GM18909 (cell line): ENCODE data around the gene EMP3.
A peak's percentile ranks its signal among the peaks of the same experiment; 100 is the strongest.
"Not testable (repeated sequence)": the region's sequence is repeated elsewhere in the genome, so short reads cannot be mapped to it uniquely, and the experiment has no call there.

ENCODE experiments used
- ATAC-seq: cut with Tn5 transposase; IDR thresholded peaks from one replicate; pipeline ENCODE4 v1.9.1; 2021; ENCODE audit warnings: mild to moderate bottlenecking; ENCODE audit not compliant: unreplicated experiment, poor library complexity

The EMP3 gene

DNA sequence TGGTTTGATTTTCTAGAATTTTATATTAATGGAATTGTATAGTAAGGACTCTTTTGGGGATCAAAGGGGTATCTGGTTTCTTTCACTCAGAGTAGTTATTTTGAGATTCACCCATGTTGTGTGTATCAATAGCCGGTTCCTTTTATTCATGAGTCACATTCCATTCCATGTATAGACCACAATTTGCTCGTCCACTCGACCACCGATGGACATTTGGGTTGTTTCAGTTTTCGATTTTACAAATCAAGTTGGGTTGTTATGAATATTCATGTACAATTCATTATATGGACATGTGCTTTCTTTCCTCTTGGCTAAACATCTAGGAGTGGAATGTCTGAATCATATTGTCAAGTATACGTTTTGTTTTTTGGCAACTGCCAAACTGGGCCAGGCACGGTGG lies 9.6 kb upstream of the EMP3 start:
- no peak for ATAC-seq

DNA sequence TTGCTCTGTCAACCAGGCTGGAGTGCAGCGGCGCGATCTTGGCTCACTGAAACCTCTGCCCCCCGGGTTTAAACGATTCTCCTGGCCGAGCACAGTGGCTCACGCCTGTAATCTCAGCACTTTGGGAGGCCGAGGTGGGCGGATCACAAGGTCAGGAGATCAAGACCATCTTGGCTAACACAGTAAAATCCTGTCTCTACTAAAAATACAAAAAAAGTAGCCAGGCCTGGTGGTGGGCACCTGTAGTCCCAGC lies 7.7 kb upstream of the EMP3 start:
- not testable (repeated sequence) for ATAC-seq

DNA sequence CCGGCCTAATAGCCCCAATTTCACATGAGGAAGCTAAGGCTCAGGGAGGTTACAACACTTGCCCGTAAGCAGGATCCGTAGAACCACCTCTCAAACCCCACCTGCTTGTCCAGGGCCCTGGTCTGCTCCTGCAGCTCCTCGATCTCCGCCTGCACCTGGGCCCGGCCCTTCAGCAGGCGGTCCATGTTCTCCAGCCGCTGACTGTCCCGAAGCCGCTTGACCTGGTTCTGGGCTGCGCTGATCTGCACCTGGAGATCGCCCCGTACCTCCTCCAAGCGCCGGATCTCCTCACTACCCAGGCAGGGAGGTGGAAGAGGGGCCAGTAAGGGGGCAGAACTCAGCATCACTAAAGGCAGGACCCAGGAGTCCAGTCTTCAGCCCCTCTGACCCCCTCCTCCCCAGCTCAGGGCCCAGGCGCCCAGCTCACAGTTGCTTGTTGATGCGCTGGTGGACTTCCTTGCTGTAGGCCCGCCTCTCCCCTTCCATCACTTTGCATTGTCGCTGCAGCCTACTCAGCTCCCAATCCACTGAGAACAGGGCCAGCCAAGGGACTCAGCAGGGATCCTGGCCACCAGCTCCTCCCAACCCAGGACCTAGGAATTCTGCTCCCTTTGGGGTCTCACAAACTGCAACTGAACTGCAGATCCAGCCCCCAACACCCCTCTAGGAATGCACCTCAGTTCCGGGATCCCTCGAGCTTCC lies 6.9 kb upstream of the EMP3 start:
- ATAC-seq = no peak

DNA sequence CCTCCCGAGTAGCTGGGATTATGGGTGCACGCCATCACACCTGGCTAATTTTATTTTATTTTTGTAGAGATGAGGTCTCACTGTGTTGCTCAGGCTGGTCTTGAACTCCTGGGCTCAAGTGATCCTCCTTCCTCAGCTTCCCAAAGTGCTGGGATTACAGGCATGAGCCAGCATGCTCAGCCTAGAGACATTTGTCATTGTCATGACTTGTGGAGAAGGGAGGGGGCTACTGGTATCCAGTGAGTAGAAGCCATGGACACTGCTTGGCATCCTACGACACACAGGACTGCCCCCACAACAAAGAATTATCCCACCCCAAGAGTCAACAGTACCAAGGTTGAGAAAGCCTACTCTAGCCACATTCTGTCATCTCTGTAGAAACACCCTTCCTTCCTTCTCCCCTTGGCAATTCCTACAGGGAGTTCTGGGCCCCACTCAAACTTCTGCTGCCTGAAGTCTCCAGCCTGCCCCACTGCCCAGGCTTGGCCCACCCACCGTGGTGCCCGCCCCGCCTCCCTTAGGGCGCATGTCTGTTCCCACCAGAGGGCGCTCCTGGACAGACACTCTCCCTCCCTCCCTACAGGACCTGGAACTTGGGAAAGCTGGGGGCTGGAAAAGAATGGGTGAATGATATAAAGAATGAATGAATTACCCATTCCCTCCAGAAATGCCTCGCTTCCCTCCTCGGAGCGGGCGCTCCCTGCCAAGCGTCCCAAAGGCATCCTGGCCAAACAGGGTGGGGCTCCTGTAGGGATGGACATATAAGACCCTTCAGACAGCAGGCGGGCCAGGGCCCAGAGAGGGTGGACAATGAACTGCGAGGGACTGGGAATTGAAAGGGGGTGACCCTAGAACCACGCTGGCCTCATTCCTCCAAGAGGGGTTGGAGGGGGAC lies 5.5 kb upstream of the EMP3 start:
- ATAC-seq = no peak

DNA sequence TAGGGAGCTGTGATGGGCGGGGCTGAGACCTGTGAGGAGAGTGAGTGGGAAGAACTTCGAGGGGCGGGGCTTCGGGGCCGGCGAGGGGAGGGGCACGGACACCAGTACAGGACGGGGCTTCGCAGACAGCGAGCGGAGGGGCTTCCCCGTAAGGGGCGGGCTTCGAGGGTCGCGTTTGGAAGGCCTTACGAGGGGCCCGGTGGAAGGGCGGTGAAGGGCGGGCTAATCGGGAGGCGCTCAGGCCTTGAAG lies 4.1 kb upstream of the EMP3 start:
- ATAC-seq = peak; percentile 51

DNA sequence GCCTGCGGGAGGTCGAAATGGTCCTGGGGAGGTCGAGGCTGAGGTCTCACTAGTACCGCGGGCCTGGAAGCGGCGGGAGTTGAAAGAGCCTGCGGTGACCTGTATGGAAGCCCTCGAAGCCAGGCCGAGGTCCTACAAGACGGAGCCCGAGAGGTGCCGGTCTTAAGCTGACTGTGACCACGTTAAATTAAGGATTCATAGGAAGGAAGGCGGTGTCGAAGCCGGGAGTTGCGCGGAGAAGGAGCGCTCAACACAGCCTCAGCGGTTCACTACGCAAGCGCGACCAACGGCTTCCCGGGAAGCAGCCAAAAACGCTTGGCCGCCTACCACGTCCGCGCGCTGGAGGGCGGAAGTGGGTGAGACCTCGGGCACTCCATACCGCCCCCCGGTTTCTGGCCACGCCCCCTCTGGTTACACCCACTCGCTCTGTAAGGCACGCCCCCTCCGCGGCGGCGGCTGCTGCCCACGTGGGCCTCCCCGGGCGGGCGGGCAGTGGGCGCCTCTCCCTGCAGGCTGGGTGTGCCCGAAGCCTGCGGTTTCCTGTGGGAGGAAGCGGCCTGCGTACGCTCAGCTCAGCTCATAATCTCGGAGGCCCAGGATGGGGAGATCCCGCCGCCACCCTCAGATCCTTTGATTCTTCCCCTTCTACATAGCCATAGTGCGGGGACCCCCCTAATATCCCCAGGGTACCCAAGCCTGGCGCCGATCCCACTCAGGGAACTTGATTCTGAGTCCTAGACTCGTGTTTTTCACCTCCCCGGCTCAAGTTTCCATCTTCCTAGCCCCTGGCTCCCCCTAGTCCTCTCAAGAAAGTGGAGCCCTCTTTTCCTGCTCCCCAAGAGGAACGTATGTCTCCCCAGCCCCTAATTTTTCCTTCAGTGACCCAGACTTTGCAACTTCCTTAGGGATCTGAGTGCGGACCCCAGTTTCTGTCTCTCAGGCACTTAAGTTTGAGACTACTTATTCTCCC lies 3.4 kb upstream of the EMP3 start:
- ATAC-seq = peak; percentile 70

DNA sequence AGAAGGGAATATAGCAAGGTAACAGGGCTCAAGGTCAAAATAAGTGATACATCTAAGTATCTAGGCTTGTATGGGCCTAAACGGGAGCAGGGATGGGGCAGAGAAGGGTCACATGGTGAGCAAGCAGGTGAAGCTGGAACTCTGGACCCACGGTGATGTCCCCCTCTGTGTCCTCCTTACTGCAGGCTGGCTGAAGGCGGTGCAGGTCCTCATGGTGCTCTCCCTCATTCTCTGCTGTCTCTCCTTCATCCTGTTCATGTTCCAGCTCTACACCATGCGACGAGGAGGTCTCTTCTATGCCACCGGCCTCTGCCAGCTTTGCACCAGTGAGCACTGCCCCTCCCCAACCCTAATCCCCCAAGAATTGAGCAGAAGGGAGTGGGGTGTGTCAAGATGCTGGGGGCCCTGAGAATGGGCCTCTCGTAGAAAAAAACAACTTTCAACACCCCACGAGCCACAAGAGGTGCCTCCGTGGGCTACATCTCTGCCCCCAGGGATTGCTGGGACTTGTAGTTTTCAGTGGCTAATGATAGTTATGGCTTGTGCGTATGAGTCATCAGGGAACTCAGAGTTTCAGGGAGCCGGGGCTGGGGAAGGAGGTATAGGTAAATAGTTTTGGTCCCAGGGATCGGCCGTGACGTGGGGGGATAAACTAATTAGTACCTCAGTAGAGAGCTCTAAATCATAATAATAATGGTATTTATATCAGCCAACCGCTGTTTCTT lies 4.0 kb downstream of the EMP3 start:
- no peak for ATAC-seq

DNA sequence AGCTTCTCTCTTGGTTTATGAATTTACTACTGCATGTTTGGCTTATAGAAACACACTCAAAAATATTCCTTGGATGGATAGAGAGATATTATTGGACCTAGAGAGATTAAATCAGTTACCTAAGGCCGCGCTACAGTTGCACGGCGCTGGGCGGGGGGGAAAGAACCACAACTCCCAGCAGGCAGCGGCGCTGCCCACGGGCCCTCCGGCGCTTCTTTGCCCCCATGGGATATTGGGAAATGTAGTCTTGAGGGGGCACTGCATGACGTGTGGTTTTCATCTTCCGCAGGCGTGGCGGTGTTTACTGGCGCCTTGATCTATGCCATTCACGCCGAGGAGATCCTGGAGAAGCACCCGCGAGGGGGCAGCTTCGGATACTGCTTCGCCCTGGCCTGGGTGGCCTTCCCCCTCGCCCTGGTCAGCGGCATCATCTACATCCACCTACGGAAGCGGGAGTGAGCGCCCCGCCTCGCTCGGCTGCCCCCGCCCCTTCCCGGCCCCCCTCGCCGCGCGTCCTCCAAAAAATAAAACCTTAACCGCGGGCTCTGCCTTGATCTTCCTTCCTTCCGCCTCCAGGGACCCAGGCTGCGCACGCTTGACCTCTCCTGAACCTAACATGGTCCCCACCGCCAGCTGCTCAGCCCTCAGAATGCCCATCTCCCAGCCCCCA lies 4.8 kb downstream of the EMP3 start:
- ATAC-seq = peak; percentile 35

DNA sequence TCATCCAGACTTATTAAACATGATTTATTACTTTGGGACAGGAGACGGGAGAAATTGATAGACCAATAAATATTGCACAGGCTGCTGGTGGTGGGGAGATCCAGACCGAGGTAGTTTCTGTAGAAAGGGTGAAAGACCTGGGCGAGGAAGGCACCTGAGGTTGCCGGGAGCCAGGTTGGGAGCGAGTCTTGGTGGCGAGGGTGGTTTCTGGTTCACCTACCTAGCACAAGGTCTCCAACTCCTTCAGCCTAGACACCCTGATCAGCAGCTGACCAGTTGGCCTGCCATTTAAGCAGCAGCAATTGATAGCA lies 7.0 kb downstream of the EMP3 start:
- ATAC-seq = no peak

DNA sequence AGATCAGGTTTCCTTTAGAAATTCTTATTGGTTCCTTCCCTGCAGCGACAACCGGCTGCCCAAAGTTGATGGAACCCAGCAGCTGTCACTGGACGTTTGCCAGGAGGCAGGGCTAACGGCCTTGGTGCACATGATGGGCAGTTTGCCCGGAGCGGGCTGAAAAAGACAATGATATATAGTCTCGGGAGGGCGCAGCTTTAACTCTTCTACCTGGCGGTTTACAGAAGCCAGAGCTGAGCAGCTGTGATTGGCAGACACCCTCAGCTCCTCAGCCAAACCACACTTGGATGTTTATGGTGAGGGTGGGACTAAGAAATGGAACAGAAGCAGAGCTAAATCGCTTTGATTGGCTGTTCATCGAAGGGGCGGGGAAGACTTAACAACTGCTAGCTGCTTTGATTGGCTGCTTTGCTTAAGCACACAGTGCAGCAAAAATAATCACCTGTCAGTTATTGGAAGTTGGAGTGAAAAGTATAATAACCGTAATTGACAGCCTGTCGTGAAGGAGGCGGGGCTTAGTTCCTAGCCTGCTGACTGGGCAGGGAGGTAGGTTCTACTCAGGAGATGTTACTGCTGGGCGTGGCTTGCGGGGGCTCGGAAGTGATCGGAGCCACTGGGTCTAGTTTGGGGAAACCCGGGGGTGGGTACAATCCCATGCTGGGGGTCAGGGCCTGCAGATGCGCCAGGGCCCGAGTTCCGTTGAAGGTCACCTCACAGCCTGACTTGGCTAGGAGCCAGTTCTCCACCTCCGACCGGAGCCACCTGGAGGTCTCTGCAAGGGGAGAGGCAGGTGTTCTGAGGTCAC lies 7.5 kb downstream of the EMP3 start:
- ATAC-seq = peak; percentile 60

DNA sequence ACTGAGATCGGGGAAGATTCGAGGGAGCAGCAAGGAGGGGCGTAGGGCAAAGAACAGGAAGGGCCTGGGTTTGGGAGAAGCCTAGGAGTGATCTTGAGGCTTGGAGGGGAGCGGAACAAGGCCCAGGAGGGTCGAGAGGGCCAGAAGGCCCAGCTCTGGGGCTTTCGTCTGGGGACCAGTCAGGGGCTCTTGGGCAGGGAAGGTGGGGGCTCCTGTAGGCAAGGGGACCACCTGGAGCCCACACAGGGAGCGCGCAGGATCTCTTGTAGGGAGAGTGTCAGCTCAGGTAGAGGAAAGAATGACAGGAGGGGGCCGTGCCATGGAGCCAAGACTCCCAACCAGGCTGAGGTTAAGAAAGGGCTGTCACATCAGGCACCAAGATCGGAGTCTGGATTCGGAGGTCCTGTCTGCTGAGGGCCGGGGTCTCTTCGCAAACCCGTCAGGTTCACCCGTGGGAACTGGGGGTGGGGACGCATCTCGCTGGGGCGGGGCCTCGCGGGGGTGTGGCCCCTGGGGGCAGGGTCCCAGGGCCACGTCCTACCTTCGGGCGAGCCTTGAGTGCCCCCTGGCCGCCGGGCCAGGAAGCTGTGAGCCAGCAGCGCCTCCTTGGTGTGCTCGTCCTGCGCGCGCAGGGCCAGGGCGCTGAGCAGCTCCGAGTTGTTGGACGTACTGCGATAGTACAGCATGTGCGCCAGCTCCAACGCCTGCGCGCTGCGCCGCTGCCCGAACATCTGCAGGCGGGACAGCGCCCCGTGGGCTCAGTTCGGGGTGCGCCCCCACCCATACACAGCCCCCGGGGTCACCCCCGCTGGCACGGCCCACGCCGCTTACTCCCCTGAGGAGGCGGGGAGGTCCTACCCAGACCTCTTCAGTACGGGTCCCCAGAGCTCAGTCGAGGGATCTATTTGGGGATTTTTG lies 8.4 kb downstream of the EMP3 start:
- peak; percentile 58 for ATAC-seq

DNA sequence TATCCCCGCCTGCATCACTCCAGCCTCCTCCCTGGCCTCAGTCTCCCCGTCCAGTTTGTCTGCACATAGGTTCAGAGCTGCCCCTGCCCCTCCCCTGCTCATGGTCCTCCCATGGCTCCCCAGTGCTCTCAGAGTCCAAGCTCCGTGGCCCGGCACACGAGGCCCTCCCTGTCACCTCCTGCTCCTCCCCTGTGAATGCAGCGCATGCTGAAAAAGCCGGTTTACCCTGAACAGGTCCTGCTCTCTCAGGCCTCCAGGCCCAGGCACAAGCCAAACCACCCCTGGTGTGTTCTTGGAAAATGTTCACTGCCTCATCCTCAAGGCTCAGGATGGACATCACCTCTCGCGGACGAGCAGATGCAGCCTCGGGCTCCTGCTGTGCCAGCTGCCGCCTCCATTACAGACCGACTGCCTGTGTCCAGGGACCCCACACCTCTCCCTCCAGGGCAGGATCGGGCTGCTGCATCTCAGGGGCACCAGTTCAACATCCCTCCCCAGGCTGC lies 13.0 kb downstream of the EMP3 start:
- no peak for ATAC-seq

DNA sequence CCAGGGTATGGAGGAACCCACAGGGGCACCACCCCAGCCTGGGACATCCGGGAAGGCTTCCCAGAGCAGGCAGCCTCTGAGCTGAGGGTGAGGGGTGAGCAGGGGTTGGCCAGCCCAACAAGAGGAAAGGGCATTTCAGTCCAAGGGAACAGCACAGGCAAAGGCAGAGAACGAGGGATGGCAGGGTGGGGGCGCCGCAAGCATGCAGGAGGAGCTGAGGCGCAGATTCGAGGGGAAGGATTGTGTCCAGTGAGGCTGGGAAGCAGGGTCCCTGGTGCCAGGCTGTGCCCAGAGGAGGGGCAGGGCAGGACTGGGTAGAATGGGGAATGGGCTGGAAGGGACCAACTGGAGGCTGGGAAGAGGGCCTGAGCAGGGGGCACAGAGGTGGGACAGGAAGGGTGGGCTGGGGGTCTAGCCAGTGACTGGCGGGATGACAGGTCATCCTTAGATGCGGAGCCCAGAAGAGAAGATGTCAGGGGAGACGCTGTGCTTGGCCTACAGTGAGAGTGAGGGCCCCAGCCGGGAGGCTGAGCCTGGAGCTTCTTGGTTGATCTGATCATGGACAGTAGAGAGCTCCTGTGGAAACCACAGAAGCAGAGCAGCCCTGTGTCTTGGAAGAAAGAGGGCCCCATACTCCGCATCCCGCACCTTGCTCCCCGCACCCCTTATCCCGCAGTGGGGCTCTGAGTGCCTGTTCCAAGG lies 13.6 kb downstream of the EMP3 start:
- ATAC-seq = no peak

DNA sequence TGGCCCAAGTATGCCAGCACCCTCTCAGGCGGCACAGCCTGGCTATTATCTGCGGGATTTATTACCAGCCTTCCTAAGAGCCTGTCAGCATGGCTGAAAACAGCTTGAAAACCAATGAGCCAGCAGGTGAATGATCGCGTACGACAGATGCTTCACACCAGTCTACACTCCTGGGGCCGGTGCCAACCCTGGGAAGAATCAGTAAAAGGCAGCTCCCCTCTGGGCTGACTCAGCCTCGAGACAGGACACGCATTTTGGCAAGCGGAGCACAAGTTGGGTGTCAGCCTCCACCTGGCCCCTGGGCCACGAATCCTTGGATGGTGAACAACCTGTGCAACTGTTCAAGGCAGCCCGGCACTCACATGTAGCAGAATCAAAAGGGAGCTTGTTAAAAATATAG lies 15.6 kb downstream of the EMP3 start:
- no peak for ATAC-seq

DNA sequence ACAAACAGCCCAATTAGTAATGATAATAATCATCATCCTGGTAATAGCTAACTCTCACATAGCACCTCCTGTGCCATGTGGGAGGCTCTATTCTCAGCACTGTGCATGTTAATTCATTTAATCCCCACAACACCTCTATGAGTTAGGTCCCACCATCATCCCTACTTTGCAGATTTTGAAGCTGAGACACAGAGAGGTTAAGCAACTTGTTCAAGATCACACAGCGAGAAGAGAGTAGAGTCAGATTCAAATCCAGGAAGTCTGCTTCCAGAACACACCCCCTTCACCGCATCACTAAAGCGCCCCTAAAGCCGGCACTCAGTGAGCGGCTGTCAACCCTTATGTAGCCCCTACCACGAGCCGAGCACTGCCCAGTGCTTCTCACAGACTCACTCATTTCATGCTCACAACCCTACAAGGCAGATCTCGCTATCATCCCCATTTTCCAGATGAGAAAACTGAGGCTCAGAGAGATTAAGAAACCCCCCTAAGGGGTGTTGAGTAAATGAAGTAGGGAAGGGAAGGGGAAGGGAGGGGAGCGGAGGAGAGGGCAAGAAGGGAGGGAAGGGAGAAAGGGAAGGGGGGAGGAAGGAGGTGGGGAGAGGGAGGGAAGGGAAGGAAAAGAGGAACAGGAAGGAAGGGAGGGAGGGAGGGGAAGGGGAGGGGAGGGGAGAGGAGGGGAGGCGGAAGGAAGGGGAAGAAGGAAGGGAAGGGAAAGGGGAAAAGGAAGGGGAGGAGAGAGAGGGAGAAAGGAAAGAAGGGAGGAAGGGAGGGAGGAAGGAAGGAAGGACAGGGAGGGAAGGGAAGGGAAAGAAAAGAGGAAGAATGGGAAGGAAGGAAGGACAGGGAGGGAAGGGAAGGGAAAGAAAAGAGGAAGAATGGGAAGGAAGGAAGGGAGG lies 16.4 kb downstream of the EMP3 start:
- ATAC-seq = no peak

DNA sequence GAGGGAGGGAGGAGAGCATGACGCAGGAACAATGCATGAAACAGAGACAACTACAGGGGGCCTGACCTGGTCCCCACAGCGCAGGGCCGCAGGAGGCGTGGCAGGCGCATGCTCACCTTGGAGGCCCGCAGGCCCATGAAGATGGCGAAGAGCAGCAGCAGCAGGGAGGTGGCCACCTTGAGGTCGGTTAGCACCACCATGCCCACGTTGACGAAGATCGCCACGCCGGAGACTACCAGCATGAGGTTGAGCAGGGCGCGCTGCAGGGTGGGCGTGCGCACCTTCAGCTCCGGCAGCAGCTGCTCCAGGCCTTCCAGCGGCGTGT lies 17.0 kb downstream of the EMP3 start:
- no peak for ATAC-seq
